Endothelial cell of umbilical vein (primary cell): Measurements from ENCODE around the gene TMC2. TPM values are rescaled to one million over a fixed set of nuclear protein-coding genes. Genes with fewer than 3 reads are reported as not detected.

Experiments used
- BruUV-seq: library from RNA; stranded (reverse); fragments of 400-500 nt; replicated peaks from 2 replicates; lab custom pipeline; 2021; lab: Mats Ljungman, UMichigan
- CTCF ChIA-PET: fragments of 300-600, 350-600 bp; sonication (Branson Sonifier 250); formaldehyde crosslinking; loops from one replicate; lab custom pipeline; 2021; ENCODE audit warnings: antibody characterized with exemption, inconsistent platforms; lab: Charles Lee
- POLR2A ChIA-PET: fragments of 300-600, 350-600 bp; sonication (Branson Sonifier 250); formaldehyde crosslinking; loops from one replicate; lab custom pipeline; 2021; ENCODE audit warnings: antibody characterized with exemption, inconsistent platforms; lab: Charles Lee
- DNase-seq: peaks from one replicate; pipeline ENCODE4 v3.0.0-alpha.2; 2011; ENCODE audit warnings: low read depth, low spot score
- FAIRE-seq: peaks from 2 replicates; lab custom pipeline; 2011; peaks lifted over from hg19 to GRCh38; lab: Jason Lieb, UNC
- H2AFZ ChIP-seq: 2 replicates; pipeline ENCODE4 v1.6.0; 2012; ENCODE audit warnings: low read depth, low read length, control low read depth, inconsistent platforms
- H3K27ac ChIP-seq: 2 replicates; pipeline ENCODE4 v1.5.1; 2011; ENCODE audit warnings: low read depth, mild to moderate bottlenecking, control low read depth, low read length, moderate library complexity; ENCODE audit not compliant: insufficient read depth
- H3K27me3 ChIP-seq, 2 experiments: 2 replicates each; pipeline versions ENCODE4 v1.6.0 to v1.6.1; 2011; ENCODE audit warnings: low read length in 2 of 2, mixed read lengths in 1 of 2; ENCODE audit not compliant: control insufficient read depth in 2 of 2, insufficient read depth in 2 of 2
- H3K36me3 ChIP-seq, 2 experiments: 2 replicates in 1 of 2; 3 replicates in 1 of 2; pipeline ENCODE4 v1.5.1; 2011; ENCODE audit warnings: low read length in 2 of 2, mild to moderate bottlenecking in 1 of 2, moderate library complexity in 1 of 2; ENCODE audit not compliant: control insufficient read depth in 2 of 2, insufficient read depth in 2 of 2; ENCODE audit errors: extremely low read depth in 1 of 2
- H3K4me1 ChIP-seq: 3 replicates; pipeline ENCODE4 v1.5.1; 2011; ENCODE audit warnings: mild to moderate bottlenecking, low read length; ENCODE audit not compliant: control insufficient read depth, insufficient read depth; ENCODE audit errors: extremely low read depth
- H3K4me2 ChIP-seq: 2 replicates; pipeline ENCODE4 v1.6.1; 2011; ENCODE audit warnings: low read length, control low read depth, mixed read lengths; ENCODE audit not compliant: insufficient read depth
- H3K4me3 ChIP-seq, 3 experiments: fragments of 200-600 bp in 1 of 3; sonication (generic), shearing (Covaris generic) in 1 of 3; replicated peaks in 1 of 3; 2 replicates each; pipeline ENCODE4 v1.5.1; 2011 to 2016; ENCODE audit warnings: control low read depth in 3 of 3, low read length in 3 of 3, mild to moderate bottlenecking in 2 of 3, inconsistent platforms in 1 of 3, low read depth in 1 of 3, moderate library complexity in 1 of 3; ENCODE audit not compliant: insufficient read depth in 1 of 3
- H3K79me2 ChIP-seq: 2 replicates; pipeline ENCODE4 v1.6.0; 2012; ENCODE audit warnings: low read length, inconsistent platforms; ENCODE audit not compliant: control insufficient read depth, insufficient read depth
- H3K9ac ChIP-seq: replicated peaks from 2 replicates; pipeline ENCODE3; 2011; ENCODE audit warnings: low read length, control low read depth; ENCODE audit not compliant: insufficient read depth; ENCODE audit errors: extremely low read depth
- H3K9me1 ChIP-seq: replicated peaks from 3 replicates; pipeline ENCODE4 v1.6.0; 2011; ENCODE audit warnings: mild to moderate bottlenecking, low read length; ENCODE audit not compliant: control insufficient read depth, insufficient read depth; ENCODE audit errors: extremely low read depth
- H3K9me3 ChIP-seq: replicated peaks from 2 replicates; pipeline ENCODE4 v1.5.1; 2012; ENCODE audit warnings: low read length, inconsistent platforms; ENCODE audit not compliant: control insufficient read depth, insufficient read depth
- H4K20me1 ChIP-seq: replicated peaks from 2 replicates; pipeline ENCODE3; 2011; ENCODE audit warnings: mild to moderate bottlenecking, low read length; ENCODE audit not compliant: control insufficient read depth, insufficient read depth; ENCODE audit errors: extremely low read depth
- CTCF ChIP-seq, 2 donors: IDR thresholded peaks; 1 replicate in 1 of 2; 2 replicates in 1 of 2; pipeline ENCODE4 v1.5.1; 2011; ENCODE audit warnings: low read length in 2 of 2, mild to moderate bottlenecking in 2 of 2, moderate library complexity in 2 of 2, control low read depth in 1 of 2, inconsistent platforms in 1 of 2, low read depth in 1 of 2; ENCODE audit not compliant: insufficient read depth in 1 of 2; ENCODE audit errors: extremely low read depth in 1 of 2
- EZH2 ChIP-seq: IDR thresholded peaks from 2 replicates; pipeline ENCODE4 v1.6.1; 2012; ENCODE audit warnings: borderline replicate concordance, low read depth, mild to moderate bottlenecking, moderate library complexity, low read length, inconsistent platforms; ENCODE audit not compliant: severe bottlenecking
- FOS ChIP-seq: IDR thresholded peaks from 2 replicates; pipeline ENCODE4 v1.6.1; 2011; ENCODE audit warnings: mild to moderate bottlenecking, low read length, moderate library complexity, borderline replicate concordance; ENCODE audit not compliant: insufficient read depth
- GATA2 ChIP-seq: IDR thresholded peaks from 2 replicates; pipeline ENCODE4 v1.7.0; 2011; ENCODE audit warnings: low read depth, mild to moderate bottlenecking, moderate library complexity, mixed read lengths, low read length; ENCODE audit not compliant: insufficient read length, insufficient read depth
- JUN ChIP-seq: IDR thresholded peaks from 2 replicates; pipeline ENCODE4 v1.6.1; 2011; ENCODE audit warnings: borderline replicate concordance, low read depth; ENCODE audit not compliant: insufficient read length, insufficient read depth
- MYC ChIP-seq: IDR thresholded peaks from one replicate; pipeline ENCODE4 v1.6.1; 2011; ENCODE audit warnings: mild to moderate bottlenecking, low read depth, low read length
- POLR2A ChIP-seq: IDR thresholded peaks from 2 replicates; pipeline ENCODE4 v1.6.1; 2012; ENCODE audit warnings: low read depth, mild to moderate bottlenecking, control low read depth, low read length
- POLR2AphosphoS5 ChIP-seq: IDR thresholded peaks from 2 replicates; pipeline ENCODE4 v1.6.1; 2012; ENCODE audit warnings: low read depth, mild to moderate bottlenecking, control low read depth, low read length, moderate library complexity; ENCODE audit not compliant: insufficient read depth
- dilution Hi-C: fragments of 300-500 bp; cut with MboI; formaldehyde crosslinking; loops from one replicate; pipeline ENCODE4 v1.15.0; 2019; ENCODE audit warnings: low sequenced_read_pairs; ENCODE audit not compliant: extremely low pct_ligation_motif_present
- intact Hi-C: fragments of 100-400 bp; cut with micrococcal nuclease; formaldehyde crosslinking; loops from one replicate; pipeline ENCODE4 v1.10.0; 2022
- polyA plus RNA-seq, 4 experiments: library from polyadenylated mRNA; depleted of rRNA in 3 of 4; stranded (reverse) in 3 of 4; unstranded in 1 of 4; fragments of >200 nt; gene quantifications; 2 replicates each; pipeline versions ENCODE4 v1.2.1 to v1.2.3, GENCODE V29; 2011 to 2012; ENCODE audit warnings: missing spikeins in 1 of 4
- total RNA-seq: library from RNA; stranded (reverse); gene quantifications from 2 replicates; pipeline ENCODE4 v1.2.3, GENCODE V29; 2021
- TF ChIP-seq, protein P1 (sequence below): IDR thresholded peaks from 2 replicates; pipeline ENCODE4 v1.6.1; 2011; ENCODE audit not compliant: insufficient read depth, insufficient read length

Gene TMC2
- total and polyA plus RNA-seq, 2 donors (not counting 3 experiments of a cell fraction or from before 2014, with no cell fraction given), result not detected

DNA sequence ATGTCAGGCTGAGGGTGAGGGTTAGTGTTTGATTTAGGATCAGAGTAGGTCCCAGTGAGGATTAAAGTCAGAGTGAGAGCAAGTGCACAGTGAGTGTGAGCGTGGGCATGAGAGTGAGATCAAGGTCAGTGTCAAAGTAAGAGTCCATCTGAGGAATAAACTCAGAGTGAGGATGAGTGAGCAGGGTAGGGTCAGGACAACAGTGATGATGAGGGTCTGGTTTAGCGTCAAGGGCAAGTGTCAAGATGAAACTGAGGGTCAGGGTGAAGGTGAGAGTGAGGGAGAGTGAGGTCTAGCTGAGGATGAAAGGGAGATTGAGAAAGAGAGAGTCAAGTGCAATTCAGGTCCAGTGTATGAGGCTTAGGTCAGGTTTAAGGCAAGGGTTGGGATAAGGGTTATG, 20.0 kb upstream of the TMC2 start:
- no peaks in the 10 kb centered on the region for H3K9me3 ChIP-seq
- CTCF ChIA-PET, result no interaction called here
- no peak overlapping the region for H2AFZ ChIP-seq
- FAIRE-seq (no peak), DNase-seq (no peak)
- H3K9ac ChIP-seq, result no peak overlapping the region
- H4K20me1 ChIP-seq, result no peaks in the 10 kb centered on the region
- no peaks in the 10 kb centered on the region for H3K27me3 ChIP-seq
- BruUV-seq, result no TSS peak
- no peaks in the 10 kb centered on the region for H3K9me1 ChIP-seq
- no peaks in the 10 kb centered on the region for H3K4me1 ChIP-seq
- H3K27ac ChIP-seq, result no peak overlapping the region
- no peak for TF ChIP-seq GATA2
- TF ChIP-seq CTCF (IDR thresholded peaks at IDR 0.05; ENCODE audit: extremely low read depth in 1 of 2, insufficient read depth in 1 of 2, low read depth in 1 of 2, low read length in 2 of 2), result no peak
- no peak for TF ChIP-seq JUN
- TF ChIP-seq FOS, result no peak
- TF ChIP-seq, protein P1, sequence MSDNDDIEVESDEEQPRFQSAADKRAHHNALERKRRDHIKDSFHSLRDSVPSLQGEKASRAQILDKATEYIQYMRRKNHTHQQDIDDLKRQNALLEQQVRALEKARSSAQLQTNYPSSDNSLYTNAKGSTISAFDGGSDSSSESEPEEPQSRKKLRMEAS, result no peak
- TF ChIP-seq MYC, result no peak
- no peak for TF ChIP-seq POLR2AphosphoS5
- TF ChIP-seq POLR2A, result no peak
- no peak for TF ChIP-seq EZH2
- dilution Hi-C loops (no loop called here), intact Hi-C loops (no loop called here)
- POLR2A ChIA-PET, result no interaction called here
- H3K36me3 ChIP-seq, result no peaks in the 10 kb centered on the region
- H3K4me3 ChIP-seq, result no peak overlapping the region
- H3K79me2 ChIP-seq, result no peaks in the 10 kb centered on the region
- H3K4me2 ChIP-seq, result no peak overlapping the region
